A673 (cell line): ENCODE measurements around the gene HDGFL2.

Experiments
- EZH2 ChIP-seq: fragments of 200-600 bp; sonication (generic); IDR thresholded peaks from 2 replicates; pipeline ENCODE4 v1.6.1; 2017; ENCODE audit warnings: borderline replicate concordance, low read depth, mild to moderate bottlenecking, mixed read lengths, antibody characterized with exemption, low read length; ENCODE audit not compliant: poor library complexity, severe bottlenecking
- TF ChIP-seq, protein P1 (sequence below): fragments of 300-800, 200-600 bp; sonication (generic); conservative IDR thresholded peaks from 2 replicates; pipeline ENCODE4 v1.5.1; 2017; ENCODE audit warnings: low read depth, mild to moderate bottlenecking, antibody characterized with exemption, low read length, moderate library complexity, mixed read lengths

DNA sequence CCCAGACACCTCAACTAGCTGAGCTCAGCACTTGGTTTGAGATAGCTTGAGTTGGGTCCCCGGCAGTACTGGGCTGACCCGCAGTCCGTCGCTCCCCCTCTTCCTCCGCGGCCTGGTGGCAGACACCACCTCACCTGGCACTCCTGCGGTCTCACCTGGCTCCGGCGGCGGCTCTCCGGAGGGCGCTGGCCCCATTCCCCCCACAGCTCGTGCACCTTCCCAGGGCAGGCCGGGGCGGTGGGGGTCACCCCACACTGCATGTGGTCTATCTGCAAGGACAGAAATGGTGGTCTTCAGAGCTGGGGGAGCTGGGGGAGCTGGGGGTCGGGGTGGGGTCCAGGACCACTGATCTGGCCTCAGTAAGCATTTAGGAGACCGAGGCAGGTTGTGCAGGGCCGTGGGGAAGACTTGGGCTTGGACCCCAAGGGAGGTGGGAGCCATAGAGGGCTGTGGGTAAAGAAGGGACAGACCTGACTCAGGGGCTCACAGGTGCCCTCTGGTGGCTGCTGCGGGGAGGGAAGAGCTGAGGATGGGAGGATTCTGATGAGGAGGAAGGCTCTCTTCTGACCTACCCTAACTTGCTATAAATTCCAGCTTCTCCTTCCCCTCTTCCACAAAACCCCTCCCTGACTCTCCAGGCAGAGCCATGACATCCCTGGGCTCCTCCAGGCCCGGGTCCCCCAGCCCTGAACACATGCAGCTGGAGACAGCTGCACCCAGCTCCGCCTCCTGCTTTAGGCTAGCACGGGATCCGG lies 52.9 kb downstream of the HDGFL2 start:
- TF ChIP-seq, protein P1, sequence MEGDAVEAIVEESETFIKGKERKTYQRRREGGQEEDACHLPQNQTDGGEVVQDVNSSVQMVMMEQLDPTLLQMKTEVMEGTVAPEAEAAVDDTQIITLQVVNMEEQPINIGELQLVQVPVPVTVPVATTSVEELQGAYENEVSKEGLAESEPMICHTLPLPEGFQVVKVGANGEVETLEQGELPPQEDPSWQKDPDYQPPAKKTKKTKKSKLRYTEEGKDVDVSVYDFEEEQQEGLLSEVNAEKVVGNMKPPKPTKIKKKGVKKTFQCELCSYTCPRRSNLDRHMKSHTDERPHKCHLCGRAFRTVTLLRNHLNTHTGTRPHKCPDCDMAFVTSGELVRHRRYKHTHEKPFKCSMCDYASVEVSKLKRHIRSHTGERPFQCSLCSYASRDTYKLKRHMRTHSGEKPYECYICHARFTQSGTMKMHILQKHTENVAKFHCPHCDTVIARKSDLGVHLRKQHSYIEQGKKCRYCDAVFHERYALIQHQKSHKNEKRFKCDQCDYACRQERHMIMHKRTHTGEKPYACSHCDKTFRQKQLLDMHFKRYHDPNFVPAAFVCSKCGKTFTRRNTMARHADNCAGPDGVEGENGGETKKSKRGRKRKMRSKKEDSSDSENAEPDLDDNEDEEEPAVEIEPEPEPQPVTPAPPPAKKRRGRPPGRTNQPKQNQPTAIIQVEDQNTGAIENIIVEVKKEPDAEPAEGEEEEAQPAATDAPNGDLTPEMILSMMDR = peak; percentile 76
- TF ChIP-seq EZH2 = no peak
